Body of pancreas (tissue), 4 donors: ENCODE data around the gene UBAC2.

Experiments
- CTCF ChIP-seq, 7 experiments: fragments of 450-650 bp in 4 of 7; fragments of 200-600 bp in 3 of 7; sonication (generic) in 3 of 7; IDR thresholded peaks; one replicate each; pipeline ENCODE4 v1.5.1; 2016 to 2019; ENCODE audit warnings: antibody characterized with exemption in 7 of 7
- POLR2A ChIP-seq, 3 donors: fragments of 450-650 bp; IDR thresholded peaks; one replicate each; pipeline ENCODE4 v1.6.1; 2016; ENCODE audit warnings: antibody characterized with exemption in 3 of 3, mild to moderate bottlenecking in 2 of 3

DNA sequence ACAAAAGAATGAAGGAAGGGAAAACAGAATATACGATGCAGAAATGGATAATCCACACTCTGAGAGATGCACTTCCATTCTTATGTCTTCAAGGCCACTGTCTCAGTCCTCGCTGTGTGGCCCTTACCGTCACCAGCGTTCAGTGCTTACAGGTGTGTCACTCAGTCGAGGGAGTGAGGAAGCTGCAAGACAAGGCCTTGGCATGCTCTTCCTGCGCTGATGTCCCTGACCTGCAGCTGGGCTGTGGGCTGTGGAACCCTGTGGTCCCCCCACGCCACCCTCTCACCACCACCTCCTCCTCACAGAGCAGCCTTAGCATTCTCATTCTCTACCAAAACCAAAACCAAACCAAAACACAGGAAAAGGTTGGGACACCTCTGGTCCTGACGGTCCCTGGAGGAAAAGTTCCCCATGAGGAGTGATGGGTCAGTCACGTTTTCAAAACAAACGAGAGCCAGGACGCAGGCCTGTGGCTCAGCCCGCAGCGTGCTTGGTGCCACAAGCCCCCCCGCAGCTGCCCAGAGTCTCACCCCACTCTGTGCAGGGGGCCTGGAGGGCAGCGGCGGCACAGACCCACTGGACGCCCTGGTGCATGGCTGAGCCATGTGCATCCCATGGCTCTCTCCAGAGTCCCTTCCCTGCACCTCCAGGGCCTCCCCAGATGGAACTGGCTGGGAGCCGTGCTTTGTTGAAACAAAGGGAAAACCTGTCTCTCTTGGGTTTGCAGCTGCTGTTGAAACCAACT is 154.8 kb downstream of the UBAC2 start:
- TF ChIP-seq CTCF (IDR thresholded peaks at IDR 0.05) (no peak), POLR2A (IDR thresholded peaks at IDR 0.05) (no peak)
